ENCODE measurements around the gene FSCN2. TPM values are rescaled to one million over a fixed set of nuclear protein-coding genes. Genes with fewer than 3 reads are reported as not detected.
A peak's percentile ranks its signal among the peaks of the same experiment; 100 is the strongest.

FSCN2 gene, protein sequence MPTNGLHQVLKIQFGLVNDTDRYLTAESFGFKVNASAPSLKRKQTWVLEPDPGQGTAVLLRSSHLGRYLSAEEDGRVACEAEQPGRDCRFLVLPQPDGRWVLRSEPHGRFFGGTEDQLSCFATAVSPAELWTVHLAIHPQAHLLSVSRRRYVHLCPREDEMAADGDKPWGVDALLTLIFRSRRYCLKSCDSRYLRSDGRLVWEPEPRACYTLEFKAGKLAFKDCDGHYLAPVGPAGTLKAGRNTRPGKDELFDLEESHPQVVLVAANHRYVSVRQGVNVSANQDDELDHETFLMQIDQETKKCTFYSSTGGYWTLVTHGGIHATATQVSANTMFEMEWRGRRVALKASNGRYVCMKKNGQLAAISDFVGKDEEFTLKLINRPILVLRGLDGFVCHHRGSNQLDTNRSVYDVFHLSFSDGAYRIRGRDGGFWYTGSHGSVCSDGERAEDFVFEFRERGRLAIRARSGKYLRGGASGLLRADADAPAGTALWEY
- total RNA-seq, result under 1 TPM in 1 of 6 experiments, not detected in 5; 0.22 TPM
- long read RNA-seq, result 0 reads

- ATAC-seq, result peak in 3 of 4 donors; percentile 20 to 21 (median 21)
- DNase-seq, result no peak
- no peaks in the 10 kb centered on the region for H3K9me3 ChIP-seq
- intact Hi-C loops (cut with DNase I), result no loop called here
- no peak within 1 kb of the TSS for H3K27ac ChIP-seq
- H3K4me1 ChIP-seq, result no peaks in the 10 kb centered on the region
- no peak for TF ChIP-seq POLR2A (IDR thresholded peaks at IDR 0.05)
- TF ChIP-seq, protein P1, sequence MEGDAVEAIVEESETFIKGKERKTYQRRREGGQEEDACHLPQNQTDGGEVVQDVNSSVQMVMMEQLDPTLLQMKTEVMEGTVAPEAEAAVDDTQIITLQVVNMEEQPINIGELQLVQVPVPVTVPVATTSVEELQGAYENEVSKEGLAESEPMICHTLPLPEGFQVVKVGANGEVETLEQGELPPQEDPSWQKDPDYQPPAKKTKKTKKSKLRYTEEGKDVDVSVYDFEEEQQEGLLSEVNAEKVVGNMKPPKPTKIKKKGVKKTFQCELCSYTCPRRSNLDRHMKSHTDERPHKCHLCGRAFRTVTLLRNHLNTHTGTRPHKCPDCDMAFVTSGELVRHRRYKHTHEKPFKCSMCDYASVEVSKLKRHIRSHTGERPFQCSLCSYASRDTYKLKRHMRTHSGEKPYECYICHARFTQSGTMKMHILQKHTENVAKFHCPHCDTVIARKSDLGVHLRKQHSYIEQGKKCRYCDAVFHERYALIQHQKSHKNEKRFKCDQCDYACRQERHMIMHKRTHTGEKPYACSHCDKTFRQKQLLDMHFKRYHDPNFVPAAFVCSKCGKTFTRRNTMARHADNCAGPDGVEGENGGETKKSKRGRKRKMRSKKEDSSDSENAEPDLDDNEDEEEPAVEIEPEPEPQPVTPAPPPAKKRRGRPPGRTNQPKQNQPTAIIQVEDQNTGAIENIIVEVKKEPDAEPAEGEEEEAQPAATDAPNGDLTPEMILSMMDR (IDR thresholded peaks at IDR 0.05), result no peak
- WGBS (ENCODE audit: insufficient coverage, low coverage, low lambda C conversion rate, missing lambda C conversion rate), result 52% methylated on average over 5 of the region's 42 CpGs
- no peaks in the 10 kb centered on the region for H3K27me3 ChIP-seq
- no peak within 1 kb of the TSS for H3K4me3 ChIP-seq
- H3K36me3 ChIP-seq, result no peaks in the 10 kb centered on the region
Measured at GRCh38 chr17:81527591-81528383, at the start of gene FSCN2. TSS of gene FSCN2 (plus strand) at chr17:81528377. CDS start at chr17:81528532, 155 bp downstream.

DNA sequence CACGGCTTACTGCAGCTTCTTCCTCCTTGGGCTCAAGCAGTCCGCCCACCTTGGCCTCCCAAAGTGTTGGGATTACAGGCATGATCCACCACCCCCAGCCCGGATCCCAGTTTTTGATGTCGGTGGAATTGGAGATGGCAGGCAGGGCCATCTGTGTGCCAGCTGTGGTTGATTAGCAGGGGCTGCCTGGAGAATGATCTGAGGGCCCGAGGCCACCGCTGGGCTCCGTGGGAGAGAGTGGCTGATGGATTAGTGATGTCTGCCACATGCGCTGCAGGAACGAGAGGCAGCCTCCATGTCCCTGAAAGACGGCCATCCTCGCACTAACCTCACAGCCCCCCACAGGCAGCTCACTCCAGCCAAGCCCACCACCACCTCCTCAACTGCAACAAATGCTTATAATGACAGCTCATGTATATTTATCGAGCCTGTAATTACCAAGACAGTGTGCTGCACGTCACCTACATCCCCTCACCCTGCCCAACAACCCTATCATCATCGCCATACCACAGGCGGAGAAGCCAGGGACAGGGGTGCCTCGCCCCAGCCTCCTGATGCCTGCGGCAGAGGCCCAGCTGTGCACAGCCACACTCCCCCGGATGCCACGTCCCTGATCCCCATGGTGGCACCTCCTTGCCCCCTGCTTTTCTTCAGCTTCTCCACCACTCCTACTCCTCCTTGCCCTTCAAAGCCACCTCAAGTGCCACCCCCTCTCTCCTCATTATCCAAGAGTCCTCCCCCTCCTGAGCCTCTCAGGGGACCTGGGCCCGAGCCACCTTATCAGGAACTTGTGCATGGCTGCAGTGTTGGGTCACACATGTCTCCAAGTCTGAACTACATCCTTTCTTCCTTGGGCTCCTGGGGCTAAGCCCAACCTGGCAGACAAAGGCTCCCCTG, 48.8 kb upstream of the FSCN2 start:
- TF ChIP-seq POLR2A (IDR thresholded peaks at IDR 0.05), result no peak
- TF ChIP-seq, protein P1 (IDR thresholded peaks at IDR 0.05), result no peak
- no peak for ATAC-seq
- Histone ChIP-seq H3K4me3 (no peak overlapping the region), H3K4me1 (peaks cover 0 to 5% (median 0%) of the 10 kb centered on the region in 4 donors), H3K27ac (no peak overlapping the region), H3K9me3 (no peaks in the 10 kb centered on the region), H3K27me3 (no peaks in the 10 kb centered on the region), H3K36me3 (no peaks in the 10 kb centered on the region)
- intact Hi-C loops (cut with DNase I), result loop anchor here (5.0 to 10.0 kb wide), 5 partner anchors 75 to 227 kb away; no protein-coding TSS in a partner anchor
- 79% methylated on average over 8 of the region's 20 CpGs for WGBS (ENCODE audit: insufficient coverage, low coverage, low lambda C conversion rate, missing lambda C conversion rate)
- no peak for DNase-seq

- no peak for ATAC-seq
- WGBS (ENCODE audit: insufficient coverage, low coverage, low lambda C conversion rate, missing lambda C conversion rate), result 75% methylated on average over 12 of the region's 21 CpGs
Measured at GRCh38 chr17:81480140-81481072, 47.8 kb upstream of the FSCN2 start.

More at GRCh38 chr17:81480140-81481072, 47.8 kb upstream of the FSCN2 start:
- H3K27me3 ChIP-seq, result no peaks in the 10 kb centered on the region
- H3K36me3 ChIP-seq, result no peaks in the 10 kb centered on the region
- DNase-seq, result no peak
- H3K9me3 ChIP-seq, result no peaks in the 10 kb centered on the region
- no peak overlapping the region for H3K27ac ChIP-seq
- TF ChIP-seq, protein P1 (IDR thresholded peaks at IDR 0.05), result no peak
- TF ChIP-seq POLR2A (IDR thresholded peaks at IDR 0.05), result no peak
- intact Hi-C loops (cut with DNase I), result loop anchor here (5.0 to 10.0 kb wide), 3 partner anchors 96 to 228 kb away; no protein-coding TSS in a partner anchor
- peaks cover 0 to 5% (median 0%) of the 10 kb centered on the region in 4 donors for H3K4me1 ChIP-seq
- no peak overlapping the region for H3K4me3 ChIP-seq
